Activated naive CD4-positive, alpha-beta T cell treated with anti-CD3 and anti-CD28 coated beads, Interleukin-2, amount 50 U/mL, for 72 hours (primary cell): Measurements from ENCODE around the gene TMEFF2. TPM values are rescaled to one million over a fixed set of nuclear protein-coding genes. Genes with fewer than 3 reads are reported as not detected.

Source experiments
- ATAC-seq, 2 donors: fragments of 150-1000 bp; cut with Tn5 transposase; 2 replicates each; pipeline ENCODE4 v1.10.0; 2021; ENCODE audit warnings: mild to moderate bottlenecking in 2 of 2, moderate library complexity in 2 of 2
- DNase-seq, 2 donors: peaks; one replicate each; pipeline ENCODE4 v3.0.0; 2021 to 2022; ENCODE audit warnings: low spot score in 2 of 2
- H3K27ac Mint-ChIP-seq, 2 donors: one replicate each; pipeline ENCODE4 v1.8.0; 2022; ENCODE audit warnings: mild to moderate bottlenecking in 2 of 2, mixed read lengths in 2 of 2
- H3K36me3 Mint-ChIP-seq, 2 donors: one replicate each; pipeline ENCODE4 v1.8.0; 2022; ENCODE audit warnings: mixed read lengths in 2 of 2
- H3K9me3 Mint-ChIP-seq, 2 donors: one replicate each; pipeline ENCODE4 v1.8.0; 2022; ENCODE audit warnings: mixed read lengths in 2 of 2
- total RNA-seq, 2 donors: library from RNA; stranded (reverse); gene quantifications; one replicate each; pipeline ENCODE4 v1.2.3, GENCODE V29; 2022

Gene TMEFF2
- total RNA-seq, 2 donors from 2014 or later, result not detected

- Mint-ChIP-seq H3K27ac (no peak overlapping the region), H3K36me3 (no peaks in the 10 kb centered on the region), H3K9me3 (no peaks in the 10 kb centered on the region)
- ATAC-seq (peak in 1 of 2 donors; percentile 37), DNase-seq (peak in 1 of 2 donors; percentile 10)
These were observed 1.1 kb upstream of the TMEFF2 start for GRCh38 chr2:192195548-192196418.

- H3K27ac Mint-ChIP-seq, result no peak overlapping the region
These were observed 368 bp downstream of the TMEFF2 start for GRCh38 chr2:192194265-192194865.

GRCh38 chr2:192190474-192190873 lies 4.3 kb downstream of the TMEFF2 start:
- ATAC-seq, result no peak
- no peak for DNase-seq
- Mint-ChIP-seq H3K36me3 (no peaks in the 10 kb centered on the region), H3K27ac (no peak overlapping the region), H3K9me3 (no peaks in the 10 kb centered on the region)

More at GRCh38 chr2:192194265-192194865, 368 bp downstream of the TMEFF2 start:
- peak; percentile 36 to 52 for ATAC-seq
- DNase-seq, result no peak
- Mint-ChIP-seq H3K9me3 (no peaks in the 10 kb centered on the region), H3K36me3 (no peaks in the 10 kb centered on the region)

GRCh38 chr2:192186806-192187205 lies 7.9 kb downstream of the TMEFF2 start:
- Mint-ChIP-seq H3K36me3 (no peaks in the 10 kb centered on the region), H3K9me3 (no peaks in the 10 kb centered on the region), H3K27ac (no peak overlapping the region)
- DNase-seq, result no peak
- ATAC-seq, result no peak

GRCh38 chr2:192184349-192184748 lies 10.4 kb downstream of the TMEFF2 start:
- ATAC-seq (no peak), DNase-seq (no peak)
- H3K36me3 Mint-ChIP-seq, result no peaks in the 10 kb centered on the region
- no peaks in the 10 kb centered on the region for H3K9me3 Mint-ChIP-seq
- H3K27ac Mint-ChIP-seq, result no peak overlapping the region

- Mint-ChIP-seq H3K36me3 (no peaks in the 10 kb centered on the region), H3K9me3 (no peaks in the 10 kb centered on the region), H3K27ac (no peak overlapping the region)
- DNase-seq (no peak), ATAC-seq (no peak)
These were observed 11.4 kb downstream of the TMEFF2 start for GRCh38 chr2:192183296-192183695.

GRCh38 chr2:192166946-192167345 lies 27.8 kb downstream of the TMEFF2 start:
- no peak overlapping the region for H3K27ac Mint-ChIP-seq
- H3K9me3 Mint-ChIP-seq, result no peaks in the 10 kb centered on the region
- no peak for ATAC-seq
- DNase-seq, result no peak
- H3K36me3 Mint-ChIP-seq, result no peaks in the 10 kb centered on the region

GRCh38 chr2:192165842-192166241 lies 28.9 kb downstream of the TMEFF2 start:
- Mint-ChIP-seq H3K27ac (peak overlapping the region in 1 of 2 donors; percentile 75), H3K9me3 (no peaks in the 10 kb centered on the region), H3K36me3 (no peaks in the 10 kb centered on the region)
- ATAC-seq (no peak), DNase-seq (no peak)

GRCh38 chr2:192162392-192163042 lies 32.2 kb downstream of the TMEFF2 start:
- peak in 1 of 2 donors; percentile 76 for DNase-seq
- H3K36me3 Mint-ChIP-seq, result no peaks in the 10 kb centered on the region
- peak; percentile 59 to 74 for ATAC-seq
- H3K9me3 Mint-ChIP-seq, result no peaks in the 10 kb centered on the region
- H3K27ac Mint-ChIP-seq, result no peak overlapping the region

GRCh38 chr2:192161656-192162290 lies 33.0 kb downstream of the TMEFF2 start:
- DNase-seq (no peak), ATAC-seq (no peak)
- Mint-ChIP-seq H3K9me3 (no peaks in the 10 kb centered on the region), H3K27ac (no peak overlapping the region), H3K36me3 (no peaks in the 10 kb centered on the region)

GRCh38 chr2:192159736-192160135 lies 35.0 kb downstream of the TMEFF2 start:
- Mint-ChIP-seq H3K36me3 (no peaks in the 10 kb centered on the region), H3K27ac (no peak overlapping the region), H3K9me3 (no peaks in the 10 kb centered on the region)
- no peak for ATAC-seq
- no peak for DNase-seq

GRCh38 chr2:192159208-192159607 lies 35.5 kb downstream of the TMEFF2 start:
- H3K27ac Mint-ChIP-seq, result no peak overlapping the region
- no peaks in the 10 kb centered on the region for H3K9me3 Mint-ChIP-seq
- DNase-seq (no peak), ATAC-seq (peak in 1 of 2 donors; percentile 56)
- H3K36me3 Mint-ChIP-seq, result no peaks in the 10 kb centered on the region

GRCh38 chr2:192157776-192158175 lies 37.0 kb downstream of the TMEFF2 start:
- ATAC-seq, result no peak
- no peaks in the 10 kb centered on the region for H3K36me3 Mint-ChIP-seq
- no peak for DNase-seq
- H3K9me3 Mint-ChIP-seq, result no peaks in the 10 kb centered on the region
- no peak overlapping the region for H3K27ac Mint-ChIP-seq

GRCh38 chr2:192155511-192156118 lies 39.1 kb downstream of the TMEFF2 start:
- Mint-ChIP-seq H3K36me3 (no peaks in the 10 kb centered on the region), H3K27ac (no peak overlapping the region), H3K9me3 (no peaks in the 10 kb centered on the region)
- no peak for ATAC-seq
- DNase-seq, result no peak

- ATAC-seq, result no peak
- H3K27ac Mint-ChIP-seq, result no peak overlapping the region
- DNase-seq, result no peak
- no peaks in the 10 kb centered on the region for H3K9me3 Mint-ChIP-seq
- no peaks in the 10 kb centered on the region for H3K36me3 Mint-ChIP-seq
These were observed 41.2 kb downstream of the TMEFF2 start for GRCh38 chr2:192153561-192153960.

- DNase-seq (no peak), ATAC-seq (no peak)
- H3K27ac Mint-ChIP-seq, result no peak overlapping the region
- H3K9me3 Mint-ChIP-seq, result no peaks in the 10 kb centered on the region
- no peaks in the 10 kb centered on the region for H3K36me3 Mint-ChIP-seq
These were observed 42.9 kb downstream of the TMEFF2 start for GRCh38 chr2:192151853-192152252.
